GM12801 (cell line): Measurements from ENCODE around the gene DTNB.

Source experiments
- TF ChIP-seq, protein P1 (sequence below): IDR thresholded peaks from one replicate; pipeline ENCODE4 v1.5.1; 2011; ENCODE audit warnings: control low read depth; ENCODE audit not compliant: insufficient read length; ENCODE audit errors: extremely low read depth

DTNB gene

GRCh38 chr2:25467743-25468142 lies 205.6 kb downstream of the DTNB start:
- TF ChIP-seq, protein P1, sequence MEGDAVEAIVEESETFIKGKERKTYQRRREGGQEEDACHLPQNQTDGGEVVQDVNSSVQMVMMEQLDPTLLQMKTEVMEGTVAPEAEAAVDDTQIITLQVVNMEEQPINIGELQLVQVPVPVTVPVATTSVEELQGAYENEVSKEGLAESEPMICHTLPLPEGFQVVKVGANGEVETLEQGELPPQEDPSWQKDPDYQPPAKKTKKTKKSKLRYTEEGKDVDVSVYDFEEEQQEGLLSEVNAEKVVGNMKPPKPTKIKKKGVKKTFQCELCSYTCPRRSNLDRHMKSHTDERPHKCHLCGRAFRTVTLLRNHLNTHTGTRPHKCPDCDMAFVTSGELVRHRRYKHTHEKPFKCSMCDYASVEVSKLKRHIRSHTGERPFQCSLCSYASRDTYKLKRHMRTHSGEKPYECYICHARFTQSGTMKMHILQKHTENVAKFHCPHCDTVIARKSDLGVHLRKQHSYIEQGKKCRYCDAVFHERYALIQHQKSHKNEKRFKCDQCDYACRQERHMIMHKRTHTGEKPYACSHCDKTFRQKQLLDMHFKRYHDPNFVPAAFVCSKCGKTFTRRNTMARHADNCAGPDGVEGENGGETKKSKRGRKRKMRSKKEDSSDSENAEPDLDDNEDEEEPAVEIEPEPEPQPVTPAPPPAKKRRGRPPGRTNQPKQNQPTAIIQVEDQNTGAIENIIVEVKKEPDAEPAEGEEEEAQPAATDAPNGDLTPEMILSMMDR, result no peak

- TF ChIP-seq, protein P1, result no peak
These were observed 211.4 kb downstream of the DTNB start for GRCh38 chr2:25462021-25462420.

GRCh38 chr2:25460261-25460905 lies 213.0 kb downstream of the DTNB start:
- TF ChIP-seq, protein P1, result no peak

GRCh38 chr2:25454824-25455611 lies 218.4 kb downstream of the DTNB start:
- TF ChIP-seq, protein P1, result no peak

DNA sequence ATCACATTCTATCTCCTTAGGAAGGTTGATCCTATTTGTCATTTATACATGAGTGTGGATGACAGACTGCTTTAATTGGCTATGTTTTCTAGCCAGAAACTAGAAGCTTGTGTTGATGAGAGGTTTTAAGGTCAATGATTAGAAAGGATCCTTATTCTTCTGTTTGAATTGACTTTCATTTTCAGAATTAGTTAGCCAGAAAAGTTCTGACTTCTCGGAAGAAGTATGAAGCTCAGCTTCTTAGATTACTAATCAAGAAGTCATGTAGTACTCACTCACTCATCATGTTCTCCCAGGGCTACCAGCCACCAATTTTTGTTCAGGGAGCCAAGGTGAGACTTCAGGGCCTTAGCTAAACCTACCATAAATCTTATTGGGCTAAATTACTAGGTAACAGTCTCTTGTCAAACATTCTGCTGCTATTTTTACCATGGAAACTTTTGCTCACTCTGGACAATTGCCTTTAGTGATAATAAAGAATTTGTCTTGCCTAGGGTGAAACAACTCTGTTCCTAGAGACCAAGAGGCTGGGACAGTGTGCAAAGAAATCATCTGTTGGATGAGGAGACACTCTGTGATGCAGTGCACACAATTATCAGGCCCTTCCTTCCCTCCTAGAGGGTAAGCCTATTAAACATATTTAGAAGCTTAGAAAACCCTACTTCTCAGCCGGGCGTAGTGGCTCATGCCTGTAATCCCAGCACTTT lies 220.0 kb downstream of the DTNB start:
- TF ChIP-seq, protein P1, result no peak

GRCh38 chr2:25448808-25449207 lies 224.6 kb downstream of the DTNB start:
- TF ChIP-seq, protein P1, result no peak

- TF ChIP-seq, protein P1, result no peak
These were observed 226.4 kb downstream of the DTNB start for GRCh38 chr2:25447018-25447417.
